Heart left ventricle (tissue), 13 donors: ENCODE measurements around the gene TSKU.

Experiments
- CTCF ChIP-seq, 12 donors: fragments of 200-600 bp; sonication (generic) in 4 of 12; IDR thresholded peaks; one replicate each; pipeline versions ENCODE4 v1.5.0 to v1.8.0; 2018 to 2022; ENCODE audit warnings: antibody characterized with exemption in 12 of 12, mild to moderate bottlenecking in 5 of 12
- POLR2A ChIP-seq, 2 donors: fragments of 450-650 bp; IDR thresholded peaks; one replicate each; pipeline ENCODE4 v1.6.1; 2017; ENCODE audit warnings: antibody characterized with exemption in 2 of 2, mild to moderate bottlenecking in 2 of 2, moderate library complexity in 2 of 2
- donor health status: ischemic (EF 13 %, LVEDD 7.1; RV severe dilation, severe dysfunction).
- donor health status: DM: no; HTN: yes; CAD: no.
- donor health status: DM: no; HTN: no; CAD: no.
- donor health status: ischemic (EF 25% LVEDD 6.9; RV normal size, moderate dysfunction).
- donor health status: ischemic (EF 25% LVEDD 5.7; RV mildly dilated, moderate dysfunction).
- donor health status: ischemic (EF 35%, LVEDD 5.7; RV mildly dilated, moderate dysfunction).
- donor health status: nonischemic (EF 11% LVEDD 7.7; RV severe dilation, severe dysfunction).
- donor health status: DM: yes; HTN: yes; CAD: no.
- donor health status: PGD.
- donor health status: ischemic (EF 29% LVEDD 5.4; RV normal size, mild dysfunction).
- donor health status: nonischemic (EF 23%, LVEDD 6.1; RV moderate dilation, normal function).

GRCh38 chr11:76808171-76808570 lies 25.0 kb downstream of the TSKU start:
- no peak for TF ChIP-seq POLR2A (IDR thresholded peaks at IDR 0.05)
- TF ChIP-seq CTCF (IDR thresholded peaks at IDR 0.05), result no peak
